ENCODE measurements around the gene WDR35.

- TF ChIP-seq CTCF (IDR thresholded peaks at IDR 0.05; ENCODE audit: borderline replicate concordance, extremely low read depth, low read length, poor library complexity, severe bottlenecking), result no peak
- no peak for TF ChIP-seq EZH2 (IDR thresholded peaks at IDR 0.05; ENCODE audit: borderline replicate concordance, low read depth, low read length, severe bottlenecking)
Measured at GRCh38 chr2:19963386-19963785, 26.5 kb downstream of the WDR35 start.

All from DND-41 (cell line).